ENCODE results near the gene CAPZB. TPM values are rescaled to one million over a fixed set of nuclear protein-coding genes. Genes with fewer than 3 reads are reported as not detected.
A peak's percentile ranks its signal among the peaks of the same experiment; 100 is the strongest.

CAPZB gene
- total RNA-seq, 1 donor from 2014 or later: 326 TPM

DNA sequence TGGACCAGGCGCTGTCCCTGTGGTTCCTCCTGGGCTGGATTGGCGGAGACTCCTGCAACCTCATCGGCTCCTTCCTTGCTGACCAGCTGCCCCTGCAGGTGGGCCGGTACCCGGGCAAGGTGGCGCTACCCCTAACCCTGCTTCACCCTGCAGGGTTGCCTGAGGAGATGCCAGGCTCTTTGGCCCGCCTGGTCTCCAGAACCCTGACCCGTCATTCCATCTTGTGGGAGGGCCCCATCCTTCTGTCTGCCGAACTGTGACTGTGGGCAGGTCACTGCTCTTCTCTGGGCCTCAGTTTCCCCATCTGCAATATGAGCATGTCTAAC lies 160.7 kb downstream of the CAPZB start:
- TF ChIP-seq, protein P1, sequence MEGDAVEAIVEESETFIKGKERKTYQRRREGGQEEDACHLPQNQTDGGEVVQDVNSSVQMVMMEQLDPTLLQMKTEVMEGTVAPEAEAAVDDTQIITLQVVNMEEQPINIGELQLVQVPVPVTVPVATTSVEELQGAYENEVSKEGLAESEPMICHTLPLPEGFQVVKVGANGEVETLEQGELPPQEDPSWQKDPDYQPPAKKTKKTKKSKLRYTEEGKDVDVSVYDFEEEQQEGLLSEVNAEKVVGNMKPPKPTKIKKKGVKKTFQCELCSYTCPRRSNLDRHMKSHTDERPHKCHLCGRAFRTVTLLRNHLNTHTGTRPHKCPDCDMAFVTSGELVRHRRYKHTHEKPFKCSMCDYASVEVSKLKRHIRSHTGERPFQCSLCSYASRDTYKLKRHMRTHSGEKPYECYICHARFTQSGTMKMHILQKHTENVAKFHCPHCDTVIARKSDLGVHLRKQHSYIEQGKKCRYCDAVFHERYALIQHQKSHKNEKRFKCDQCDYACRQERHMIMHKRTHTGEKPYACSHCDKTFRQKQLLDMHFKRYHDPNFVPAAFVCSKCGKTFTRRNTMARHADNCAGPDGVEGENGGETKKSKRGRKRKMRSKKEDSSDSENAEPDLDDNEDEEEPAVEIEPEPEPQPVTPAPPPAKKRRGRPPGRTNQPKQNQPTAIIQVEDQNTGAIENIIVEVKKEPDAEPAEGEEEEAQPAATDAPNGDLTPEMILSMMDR (IDR thresholded peaks at IDR 0.05; ENCODE audit: partially characterized antibody, unreplicated experiment): no peak
- peaks cover 3% of the 10 kb centered on the region for H3K36me3 Mint-ChIP-seq (ENCODE audit: unreplicated experiment)

DNA sequence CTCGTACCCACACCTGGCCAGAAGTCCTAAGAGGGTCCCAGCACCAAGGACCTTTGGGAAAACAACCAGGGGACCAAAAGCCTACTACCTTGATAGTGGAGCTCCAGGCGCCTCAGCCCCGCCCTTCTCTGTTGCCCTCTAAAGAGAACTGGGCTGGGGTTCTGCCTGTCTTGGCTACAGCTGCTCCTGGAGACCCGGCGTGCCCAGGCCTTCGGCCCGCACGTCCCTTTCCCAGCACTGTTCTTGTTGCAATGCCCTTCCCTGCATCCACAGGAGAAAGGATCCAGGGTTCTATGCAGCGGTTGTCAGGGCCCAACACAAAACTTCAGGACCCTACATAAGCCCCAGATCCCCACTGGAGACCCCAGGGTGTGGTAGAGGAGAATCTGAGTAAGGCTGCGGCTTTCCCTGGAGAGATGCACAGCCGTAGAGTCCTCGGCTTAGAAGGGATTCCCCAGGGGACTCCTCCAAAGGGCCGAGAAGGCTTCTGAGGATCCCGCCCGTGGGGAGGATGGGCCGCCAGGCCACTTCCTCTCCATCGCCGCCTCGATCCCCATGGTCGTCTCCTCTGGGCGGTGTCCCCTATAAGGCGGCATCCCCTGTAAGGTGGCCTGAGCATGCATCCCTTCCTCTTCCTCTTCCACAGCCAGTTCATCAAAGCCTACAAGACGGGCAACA lies 161.2 kb downstream of the CAPZB start:
- no peak for DNase-seq
- TF ChIP-seq, protein P1 (IDR thresholded peaks at IDR 0.05; ENCODE audit: partially characterized antibody, unreplicated experiment): no peak
- no peak overlapping the region for H3K4me3 Mint-ChIP-seq (ENCODE audit: unreplicated experiment)
- H3K27me3 Mint-ChIP-seq (ENCODE audit: unreplicated experiment): peaks cover 9% of the 10 kb centered on the region
- H3K9me3 Mint-ChIP-seq (ENCODE audit: unreplicated experiment): peaks cover 3% of the 10 kb centered on the region
- peaks cover 5% of the 10 kb centered on the region for H3K4me1 Mint-ChIP-seq (ENCODE audit: low read depth, unreplicated experiment)
- no peak overlapping the region for H3K27ac Mint-ChIP-seq (ENCODE audit: unreplicated experiment)
- no peaks in the 10 kb centered on the region for H3K36me3 Mint-ChIP-seq (ENCODE audit: unreplicated experiment)

More for the DNA sequence above, 160.7 kb downstream of the CAPZB start:
- H3K27ac Mint-ChIP-seq (ENCODE audit: unreplicated experiment): no peak overlapping the region
- peaks cover 9% of the 10 kb centered on the region for H3K27me3 Mint-ChIP-seq (ENCODE audit: unreplicated experiment)
- H3K4me3 Mint-ChIP-seq (ENCODE audit: unreplicated experiment): no peak overlapping the region
- H3K4me1 Mint-ChIP-seq (ENCODE audit: low read depth, unreplicated experiment): peaks cover 3% of the 10 kb centered on the region
- no peak for DNase-seq
- peaks cover 6% of the 10 kb centered on the region for H3K9me3 Mint-ChIP-seq (ENCODE audit: unreplicated experiment)

- no peak for DNase-seq
- H3K27ac Mint-ChIP-seq (ENCODE audit: unreplicated experiment): no peak overlapping the region
- TF ChIP-seq, protein P1 (IDR thresholded peaks at IDR 0.05; ENCODE audit: partially characterized antibody, unreplicated experiment): no peak
- no peak overlapping the region for H3K4me3 Mint-ChIP-seq (ENCODE audit: unreplicated experiment)
- peaks cover 4% of the 10 kb centered on the region for H3K9me3 Mint-ChIP-seq (ENCODE audit: unreplicated experiment)
- H3K27me3 Mint-ChIP-seq (ENCODE audit: unreplicated experiment): peaks cover 7% of the 10 kb centered on the region
- H3K4me1 Mint-ChIP-seq (ENCODE audit: low read depth, unreplicated experiment): peaks cover 9% of the 10 kb centered on the region
- no peaks in the 10 kb centered on the region for H3K36me3 Mint-ChIP-seq (ENCODE audit: unreplicated experiment)
Measured at GRCh38 chr1:19322481-19322880, 162.9 kb downstream of the CAPZB start.

- Mint-ChIP-seq H3K27ac (ENCODE audit: unreplicated experiment) (no peak overlapping the region), H3K4me3 (ENCODE audit: unreplicated experiment) (no peak overlapping the region), H3K4me1 (ENCODE audit: low read depth, unreplicated experiment) (peaks cover 13% of the 10 kb centered on the region), H3K27me3 (ENCODE audit: unreplicated experiment) (peaks cover 9% of the 10 kb centered on the region), H3K9me3 (ENCODE audit: unreplicated experiment) (peaks cover 7% of the 10 kb centered on the region), H3K36me3 (ENCODE audit: unreplicated experiment) (no peaks in the 10 kb centered on the region)
- no peak for DNase-seq
- TF ChIP-seq, protein P1 (IDR thresholded peaks at IDR 0.05; ENCODE audit: partially characterized antibody, unreplicated experiment): no peak
Measured at GRCh38 chr1:19321071-19321470, 164.3 kb downstream of the CAPZB start.

GRCh38 chr1:19319196-19319595 lies 166.1 kb downstream of the CAPZB start:
- Mint-ChIP-seq H3K36me3 (ENCODE audit: unreplicated experiment) (no peaks in the 10 kb centered on the region), H3K4me1 (ENCODE audit: low read depth, unreplicated experiment) (peaks cover 21% of the 10 kb centered on the region), H3K4me3 (ENCODE audit: unreplicated experiment) (no peak overlapping the region), H3K9me3 (ENCODE audit: unreplicated experiment) (peaks cover 9% of the 10 kb centered on the region), H3K27me3 (ENCODE audit: unreplicated experiment) (peaks cover 12% of the 10 kb centered on the region), H3K27ac (ENCODE audit: unreplicated experiment) (peak overlapping the region; percentile 23)
- DNase-seq: no peak
- TF ChIP-seq, protein P1 (IDR thresholded peaks at IDR 0.05; ENCODE audit: partially characterized antibody, unreplicated experiment): no peak
